ENCODE results near the gene WWOX.

- TF ChIP-seq POLR2AphosphoS5 (IDR thresholded peaks at IDR 0.05; ENCODE audit: low read depth, low read length) (no peak), POLR2A (IDR thresholded peaks at IDR 0.05; ENCODE audit: low read depth, low read length) (no peak), TAF1 (IDR thresholded peaks at IDR 0.05; ENCODE audit: low read depth, low read length) (no peak)
Observed at GRCh38 chr16:78485188-78485916, 385.9 kb downstream of the WWOX start.

All from GM12891 (cell line).